Neural cell (in vitro differentiated cells): ENCODE measurements around the gene VLDLR. TPM values are rescaled to one million over a fixed set of nuclear protein-coding genes. Genes with fewer than 3 reads are reported as not detected.

Source experiments
- H2AFZ ChIP-seq: fragments of 200-600, 300-800 bp; sonication (generic), shearing (Covaris generic); 2 replicates; pipeline ENCODE4 v1.6.0; 2014; ENCODE audit warnings: low read depth, mild to moderate bottlenecking, antibody characterized with exemption, low read length, moderate library complexity
- H3F3A ChIP-seq: fragments of 200-600 bp; shearing (Covaris generic); 2 replicates; pipeline ENCODE4 v1.6.1; 2016; ENCODE audit warnings: mild to moderate bottlenecking, moderate library complexity, mixed read lengths, antibody characterized with exemption, low read length; ENCODE audit not compliant: insufficient read depth, poor library complexity, severe bottlenecking
- H3K27ac ChIP-seq: fragments of 200-600, 300-800 bp; sonication (generic), shearing (Covaris generic); 2 replicates; pipeline ENCODE4 v1.5.1; 2014; ENCODE audit warnings: mild to moderate bottlenecking, low read length, moderate library complexity
- H3K27me3 ChIP-seq: fragments of 300-800, 200-600 bp; sonication (generic), shearing (Covaris generic); 2 replicates; pipeline ENCODE4 v1.6.0; 2014; ENCODE audit warnings: mild to moderate bottlenecking, low read depth, low read length, moderate library complexity; ENCODE audit not compliant: insufficient read depth
- H3K36me3 ChIP-seq: fragments of 300-800, 200-600 bp; sonication (generic), shearing (Covaris generic); 2 replicates; pipeline ENCODE4 v1.5.1; 2014; ENCODE audit warnings: mild to moderate bottlenecking, antibody characterized with exemption, low read length, moderate library complexity; ENCODE audit not compliant: insufficient read depth
- H3K4me2 ChIP-seq: fragments of 300-800, 200-600 bp; sonication (generic), shearing (Covaris generic); 2 replicates; pipeline ENCODE4 v1.6.0; 2014; ENCODE audit warnings: mild to moderate bottlenecking, low read length
- H3K4me3 ChIP-seq: fragments of 300-800, 200-600 bp; sonication (generic), shearing (Covaris generic); 2 replicates; pipeline ENCODE4 v1.5.1; 2014; ENCODE audit warnings: mild to moderate bottlenecking, low read length, moderate library complexity
- H3K79me2 ChIP-seq: fragments of 200-600 bp; shearing (Covaris generic); replicated peaks from 2 replicates; pipeline ENCODE4 v1.6.0; 2014; ENCODE audit warnings: mild to moderate bottlenecking, low read length, moderate library complexity; ENCODE audit not compliant: insufficient read depth
- H3K9ac ChIP-seq: fragments of 300-800, 200-600 bp; sonication (generic), shearing (Covaris generic); 2 replicates; pipeline ENCODE4 v1.6.1; 2016; ENCODE audit warnings: mild to moderate bottlenecking, low read length, mixed read lengths
- H3K9me2 ChIP-seq: fragments of 200-600 bp; shearing (Covaris generic); 2 replicates; pipeline ENCODE4 v1.6.1; 2016; ENCODE audit warnings: mild to moderate bottlenecking, low read length, mixed read lengths; ENCODE audit not compliant: insufficient read depth
- H3K9me3 ChIP-seq: fragments of 200-600, 300-800 bp; sonication (generic), shearing (Covaris generic); 2 replicates; pipeline ENCODE4 v1.6.1; 2016; ENCODE audit warnings: mild to moderate bottlenecking, mixed run types, low read length, moderate library complexity, mixed read lengths
- H4K20me1 ChIP-seq: fragments of 200-600 bp; shearing (Covaris generic); 2 replicates; pipeline ENCODE4 v1.6.1; 2016; ENCODE audit warnings: mild to moderate bottlenecking, mixed run types; ENCODE audit not compliant: insufficient read depth
- CTCF ChIP-seq: fragments of 450-650 bp; IDR thresholded peaks from 2 replicates; pipeline ENCODE4 v1.5.1; 2014; ENCODE audit warnings: antibody characterized with exemption, mild to moderate bottlenecking, moderate library complexity; ENCODE audit not compliant: poor library complexity, severe bottlenecking
- EP300 ChIP-seq: fragments of 450-650 bp; conservative IDR thresholded peaks from 2 replicates; pipeline ENCODE4 v1.6.1; 2014; ENCODE audit warnings: antibody characterized with exemption, mild to moderate bottlenecking, moderate library complexity; ENCODE audit not compliant: poor library complexity, severe bottlenecking
- EZH2 ChIP-seq: fragments of 200-600, 300-800 bp; shearing (Covaris generic), sonication (generic); IDR thresholded peaks from 2 replicates; pipeline ENCODE4 v1.6.1; 2014; ENCODE audit warnings: antibody characterized with exemption, low read length, borderline replicate concordance, mild to moderate bottlenecking; ENCODE audit not compliant: insufficient read depth, poor library complexity, severe bottlenecking
- MXI1 ChIP-seq: fragments of 450-650 bp; conservative IDR thresholded peaks from 2 replicates; pipeline ENCODE4 v1.6.1; 2014; ENCODE audit warnings: antibody characterized with exemption, mild to moderate bottlenecking; ENCODE audit not compliant: poor library complexity, severe bottlenecking
- POLR2AphosphoS5 ChIP-seq: IDR thresholded peaks from 2 replicates; pipeline ENCODE4 v1.6.1; 2012
- RAD21 ChIP-seq: fragments of 450-650 bp; conservative IDR thresholded peaks from 2 replicates; pipeline ENCODE4 v1.6.1; 2014; ENCODE audit warnings: antibody characterized with exemption, mild to moderate bottlenecking, moderate library complexity
- REST ChIP-seq: IDR thresholded peaks from 2 replicates; pipeline ENCODE4 v1.6.1; 2012; ENCODE audit warnings: borderline replicate concordance
- SMC3 ChIP-seq: fragments of 450-650 bp; conservative IDR thresholded peaks from 2 replicates; pipeline ENCODE4 v1.6.1; 2014; ENCODE audit warnings: antibody characterized with exemption, mild to moderate bottlenecking, moderate library complexity; ENCODE audit not compliant: poor library complexity
- TAF1 ChIP-seq: IDR thresholded peaks from 2 replicates; pipeline ENCODE4 v1.6.1; 2012; ENCODE audit warnings: low read depth
- polyA plus RNA-seq: library from polyadenylated mRNA; depleted of rRNA; stranded (reverse); fragments of >200 nt; gene quantifications from 2 replicates; pipeline ENCODE4 v1.2.3, GENCODE V29; 2014

The VLDLR gene
- polyA plus RNA-seq, 1 donor from 2014 or later, result 62.7 TPM

GRCh38 chr9:2663461-2664173 lies 42.0 kb downstream of the VLDLR start:
- no peak overlapping the region for H3K4me3 ChIP-seq
- H3F3A ChIP-seq, result no peaks in the 10 kb centered on the region
- H3K4me2 ChIP-seq, result no peak overlapping the region
- H4K20me1 ChIP-seq, result no peaks in the 10 kb centered on the region
- H3K27ac ChIP-seq, result no peak overlapping the region
- no peak overlapping the region for H2AFZ ChIP-seq
- H3K79me2 ChIP-seq, result no peaks in the 10 kb centered on the region
- TF ChIP-seq EP300 (no peak), SMC3 (no peak), RAD21 (no peak), MXI1 (no peak), CTCF (no peak), POLR2AphosphoS5 (no peak), TAF1 (no peak), REST (no peak), EZH2 (no peak)
- H3K36me3 ChIP-seq, result no peaks in the 10 kb centered on the region
- H3K9me2 ChIP-seq, result no peaks in the 10 kb centered on the region
- H3K9ac ChIP-seq, result no peak overlapping the region
- H3K27me3 ChIP-seq, result no peaks in the 10 kb centered on the region
- no peaks in the 10 kb centered on the region for H3K9me3 ChIP-seq

- Histone ChIP-seq H3K36me3 (no peaks in the 10 kb centered on the region), H3F3A (no peaks in the 10 kb centered on the region), H4K20me1 (no peaks in the 10 kb centered on the region), H3K27me3 (no peaks in the 10 kb centered on the region), H3K4me2 (no peak overlapping the region), H3K9me3 (no peaks in the 10 kb centered on the region), H3K4me3 (no peak overlapping the region), H3K27ac (no peak overlapping the region), H3K9me2 (no peaks in the 10 kb centered on the region), H3K79me2 (no peaks in the 10 kb centered on the region), H2AFZ (no peak overlapping the region), H3K9ac (no peak overlapping the region)
- TF ChIP-seq MXI1, result no peak
- TF ChIP-seq REST, result no peak
- no peak for TF ChIP-seq RAD21
- no peak for TF ChIP-seq POLR2AphosphoS5
- TF ChIP-seq CTCF, result no peak
- no peak for TF ChIP-seq SMC3
- no peak for TF ChIP-seq TAF1
- no peak for TF ChIP-seq EZH2
- no peak for TF ChIP-seq EP300
Observed at GRCh38 chr9:2664174-2665065, 42.8 kb downstream of the VLDLR start.
